HEK293T (cell line): Measurements from ENCODE around the gene NARS2.

Experiments used
- BHLHE40 ChIP-seq: fragments of 450-650 bp; IDR thresholded peaks from 2 replicates; pipeline ENCODE4 v1.6.1; 2016; ENCODE audit warnings: mild to moderate bottlenecking, moderate library complexity, borderline replicate concordance
- CTBP1 ChIP-seq: fragments of 450-650 bp; IDR thresholded peaks from 2 replicates; pipeline ENCODE4 v1.6.1; 2016; ENCODE audit warnings: borderline replicate concordance
- ELF4 ChIP-seq: fragments of 450-650 bp; IDR thresholded peaks from 2 replicates; pipeline ENCODE4 v1.6.1; 2017; ENCODE audit warnings: antibody characterized with exemption
- FOXA1 ChIP-seq: fragments of 450-650 bp; IDR thresholded peaks from 2 replicates; pipeline ENCODE4 v1.6.1; 2016; ENCODE audit warnings: mild to moderate bottlenecking
- FOXK2 ChIP-seq: fragments of 450-650 bp; IDR thresholded peaks from 2 replicates; pipeline ENCODE4 v1.6.1; 2016; ENCODE audit warnings: mild to moderate bottlenecking
- FOXM1 ChIP-seq: fragments of 450-650 bp; IDR thresholded peaks from 2 replicates; pipeline ENCODE4 v1.6.1; 2017; ENCODE audit warnings: mild to moderate bottlenecking, borderline replicate concordance
- HDGF ChIP-seq: fragments of 450-650 bp; IDR thresholded peaks from 2 replicates; pipeline ENCODE4 v1.6.1; 2017; ENCODE audit warnings: antibody characterized with exemption, borderline replicate concordance
- LEF1 ChIP-seq: fragments of 450-650 bp; IDR thresholded peaks from 2 replicates; pipeline ENCODE4 v1.6.1; 2017; ENCODE audit warnings: mild to moderate bottlenecking, borderline replicate concordance
- NFRKB ChIP-seq: fragments of 450-650 bp; IDR thresholded peaks from 2 replicates; pipeline ENCODE4 v1.6.1; 2016; ENCODE audit warnings: mild to moderate bottlenecking, moderate library complexity
- SP1 ChIP-seq: fragments of 450-650 bp; IDR thresholded peaks from 2 replicates; pipeline ENCODE4 v1.6.1; 2017
- SUZ12 ChIP-seq: fragments of 450-650 bp; IDR thresholded peaks from 2 replicates; pipeline ENCODE4 v1.6.1; 2016; ENCODE audit warnings: mild to moderate bottlenecking
- TARDBP ChIP-seq: fragments of 450-650 bp; IDR thresholded peaks from 2 replicates; pipeline ENCODE4 v1.6.1; 2016
- ZNF384 ChIP-seq: fragments of 450-650 bp; IDR thresholded peaks from 2 replicates; pipeline ENCODE4 v1.6.1; 2016
- TF ChIP-seq, protein P1 (sequence below): fragments of 450-650 bp; IDR thresholded peaks from 2 replicates; pipeline ENCODE4 v1.6.1; 2016

DNA sequence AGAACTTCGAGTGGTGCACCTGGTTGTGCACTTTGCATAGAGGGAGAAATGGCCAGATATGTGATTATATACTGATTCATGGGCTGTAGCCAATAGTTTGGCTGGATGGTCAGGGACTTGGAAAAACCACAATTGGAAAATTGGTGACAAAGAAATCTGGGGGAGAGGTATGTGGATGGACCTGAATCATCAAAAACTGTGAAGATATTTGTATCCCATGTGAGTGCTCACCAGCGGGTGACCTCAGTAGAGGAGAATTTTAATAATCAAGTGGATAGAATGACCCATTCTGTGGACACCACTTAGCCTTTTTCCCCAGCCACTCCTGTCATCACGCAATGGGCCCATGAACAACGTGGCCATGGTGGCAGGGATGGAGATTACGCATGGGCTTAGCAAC lies 48.0 kb upstream of the NARS2 start:
- TF ChIP-seq FOXM1 (no peak), SP1 (no peak), NFRKB (no peak), FOXK2 (no peak), BHLHE40 (no peak), TARDBP (no peak), HDGF (no peak), LEF1 (no peak), SUZ12 (no peak), ZNF384 (no peak), CTBP1 (no peak), FOXA1 (no peak), ELF4 (no peak)
- TF ChIP-seq, protein P1, sequence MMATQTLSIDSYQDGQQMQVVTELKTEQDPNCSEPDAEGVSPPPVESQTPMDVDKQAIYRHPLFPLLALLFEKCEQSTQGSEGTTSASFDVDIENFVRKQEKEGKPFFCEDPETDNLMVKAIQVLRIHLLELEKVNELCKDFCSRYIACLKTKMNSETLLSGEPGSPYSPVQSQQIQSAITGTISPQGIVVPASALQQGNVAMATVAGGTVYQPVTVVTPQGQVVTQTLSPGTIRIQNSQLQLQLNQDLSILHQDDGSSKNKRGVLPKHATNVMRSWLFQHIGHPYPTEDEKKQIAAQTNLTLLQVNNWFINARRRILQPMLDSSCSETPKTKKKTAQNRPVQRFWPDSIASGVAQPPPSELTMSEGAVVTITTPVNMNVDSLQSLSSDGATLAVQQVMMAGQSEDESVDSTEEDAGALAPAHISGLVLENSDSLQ = no peak
